Caco-2 (cell line): ENCODE measurements around the gene DOCK2. TPM values are rescaled to one million over a fixed set of nuclear protein-coding genes. Genes with fewer than 3 reads are reported as not detected.

Experiments
- BruUV-seq: library from RNA; stranded (reverse); fragments of 400-500 nt; replicated peaks from 2 replicates; lab custom pipeline; 2021; lab: Mats Ljungman, UMichigan
- CTCF ChIA-PET: fragments of 300-600 bp; sonication (Branson Sonifier 250); formaldehyde crosslinking; loops from one replicate; lab custom pipeline; 2022; ENCODE audit warnings: antibody characterized with exemption; lab: Charles Lee
- POLR2A ChIA-PET: fragments of 300-600 bp; sonication (Branson Sonifier 250); formaldehyde crosslinking; loops from one replicate; lab custom pipeline; 2022; ENCODE audit warnings: antibody characterized with exemption; lab: Charles Lee
- DNase-seq, 2 experiments: peaks; one replicate each; pipeline versions ENCODE4 v3.0.0 to v3.0.0-alpha.2; 2020 to 2022
- H3K27me3 ChIP-seq: replicated peaks from 2 replicates; pipeline ENCODE4 v1.6.0; 2011; ENCODE audit warnings: low read length; ENCODE audit not compliant: control insufficient read depth, insufficient read depth
- H3K36me3 ChIP-seq: 2 replicates; pipeline ENCODE4 v1.5.1; 2011; ENCODE audit warnings: low read length; ENCODE audit not compliant: control insufficient read depth, insufficient read depth
- H3K4me1 ChIP-seq: fragments of 250-450 bp; sonication (Bioruptor Pico); 2 replicates; pipeline ENCODE4 v1.5.1; 2020; ENCODE audit warnings: mild to moderate bottlenecking
- H3K4me3 ChIP-seq: 2 replicates; pipeline ENCODE4 v1.5.1; 2011; ENCODE audit warnings: low read depth, mild to moderate bottlenecking, control low read depth, low read length
- H3K9me3 ChIP-seq: fragments of 250-450 bp; sonication (Bioruptor Pico); 2 replicates; pipeline ENCODE4 v1.5.1; 2020; ENCODE audit warnings: mild to moderate bottlenecking, moderate library complexity
- H3K27ac Mint-ChIP-seq: one replicate; pipeline ENCODE4 v1.8.0; 2022; ENCODE audit warnings: mixed read lengths; ENCODE audit not compliant: unreplicated experiment
- H3K27me3 Mint-ChIP-seq: one replicate; pipeline ENCODE4 v1.8.0; 2022; ENCODE audit warnings: mixed read lengths; ENCODE audit not compliant: insufficient read depth, unreplicated experiment
- H3K36me3 Mint-ChIP-seq: one replicate; pipeline ENCODE4 v1.8.0; 2022; ENCODE audit warnings: mild to moderate bottlenecking, mixed read lengths; ENCODE audit not compliant: insufficient read depth, unreplicated experiment
- H3K4me1 Mint-ChIP-seq: one replicate; pipeline ENCODE4 v1.8.0; 2022; ENCODE audit warnings: low read depth, mixed read lengths; ENCODE audit not compliant: unreplicated experiment
- H3K4me3 Mint-ChIP-seq: one replicate; pipeline ENCODE4 v1.8.0; 2022; ENCODE audit warnings: mild to moderate bottlenecking, moderate library complexity, mixed read lengths; ENCODE audit not compliant: unreplicated experiment
- H3K9me3 Mint-ChIP-seq: one replicate; pipeline ENCODE4 v1.8.0; 2022; ENCODE audit warnings: mixed read lengths; ENCODE audit not compliant: unreplicated experiment
- CTCF ChIP-seq, 2 experiments: fragments of 200-600 bp in 1 of 2; IDR thresholded peaks; 1 replicate in 1 of 2; 2 replicates in 1 of 2; pipeline versions ENCODE4 v1.5.1 to v1.8.0; 2011 to 2022; ENCODE audit warnings: antibody characterized with exemption in 1 of 2, control low read depth in 1 of 2, inconsistent platforms in 1 of 2, low read depth in 1 of 2, low read length in 1 of 2, mild to moderate bottlenecking in 1 of 2, moderate library complexity in 1 of 2; ENCODE audit not compliant: insufficient read depth in 1 of 2, severe bottlenecking in 1 of 2, unreplicated experiment in 1 of 2
- intact Hi-C: fragments of 100-400 bp; cut with micrococcal nuclease; formaldehyde crosslinking; loops from one replicate; pipeline ENCODE4 v1.10.0; 2022; ENCODE audit not compliant: unreplicated experiment
- total RNA-seq: library from RNA; stranded (reverse); gene quantifications from 2 replicates; pipeline ENCODE4 v1.2.3, GENCODE V29; 2022

Gene DOCK2
- total RNA-seq, 1 experiment from 2014 or later = 0.09 TPM

- ChIA-PET CTCF (no interaction called here), POLR2A (no interaction called here)
- peaks cover 10% of the 10 kb centered on the region for H3K4me1 Mint-ChIP-seq
- intact Hi-C loops = no loop called here
- Histone ChIP-seq H3K4me3 (no peak overlapping the region), H3K9me3 (no peaks in the 10 kb centered on the region), H3K4me1 (peaks cover 11% of the 10 kb centered on the region), H3K36me3 (no peaks in the 10 kb centered on the region), H3K27me3 (no peaks in the 10 kb centered on the region)
- H3K36me3 Mint-ChIP-seq = no peaks in the 10 kb centered on the region
- H3K27ac Mint-ChIP-seq = no peak overlapping the region
- H3K27me3 Mint-ChIP-seq = peaks cover 6% of the 10 kb centered on the region
- no TSS peak for BruUV-seq
- H3K4me3 Mint-ChIP-seq = no peak overlapping the region
- no peak for TF ChIP-seq CTCF (IDR thresholded peaks at IDR 0.05; ENCODE audit: insufficient read depth in 1 of 2, low read depth in 1 of 2, low read length in 1 of 2, severe bottlenecking in 1 of 2, unreplicated experiment in 1 of 2)
- no peaks in the 10 kb centered on the region for H3K9me3 Mint-ChIP-seq
- no peak for DNase-seq
These were observed 10.3 kb upstream of the DOCK2 start for GRCh38 chr5:169626779-169627178.

- no TSS peak for BruUV-seq
- H3K4me3 Mint-ChIP-seq = no peak overlapping the region
- ChIA-PET POLR2A (no interaction called here), CTCF (no interaction called here)
- intact Hi-C loops = no loop called here
- no peaks in the 10 kb centered on the region for H3K27me3 ChIP-seq
- peaks cover 7% of the 10 kb centered on the region for H3K27me3 Mint-ChIP-seq
- no peaks in the 10 kb centered on the region for H3K9me3 Mint-ChIP-seq
- H3K4me3 ChIP-seq = no peak overlapping the region
- H3K27ac Mint-ChIP-seq = no peak overlapping the region
- DNase-seq = no peak
- peaks cover 11% of the 10 kb centered on the region for H3K4me1 ChIP-seq
- peaks cover 10% of the 10 kb centered on the region for H3K4me1 Mint-ChIP-seq
- H3K36me3 ChIP-seq = no peaks in the 10 kb centered on the region
- TF ChIP-seq CTCF (IDR thresholded peaks at IDR 0.05; ENCODE audit: insufficient read depth in 1 of 2, low read depth in 1 of 2, low read length in 1 of 2, severe bottlenecking in 1 of 2, unreplicated experiment in 1 of 2) = no peak
- H3K9me3 ChIP-seq = no peaks in the 10 kb centered on the region
- no peaks in the 10 kb centered on the region for H3K36me3 Mint-ChIP-seq
These were observed 9.5 kb upstream of the DOCK2 start for GRCh38 chr5:169627551-169627950.

GRCh38 chr5:169628892-169629291, 8.2 kb upstream of the DOCK2 start:
- POLR2A ChIA-PET = no interaction called here
- no peak overlapping the region for H3K4me3 ChIP-seq
- intact Hi-C loops = no loop called here
- no peak overlapping the region for H3K4me3 Mint-ChIP-seq
- no TSS peak for BruUV-seq
- H3K27me3 Mint-ChIP-seq = peaks cover 7% of the 10 kb centered on the region
- H3K36me3 Mint-ChIP-seq = no peaks in the 10 kb centered on the region
- H3K9me3 ChIP-seq = no peaks in the 10 kb centered on the region
- H3K4me1 Mint-ChIP-seq = peaks cover 10% of the 10 kb centered on the region
- CTCF ChIA-PET = no interaction called here
- no peak for DNase-seq
- no peaks in the 10 kb centered on the region for H3K27me3 ChIP-seq
- peaks cover 3% of the 10 kb centered on the region for H3K9me3 Mint-ChIP-seq
- peaks cover 11% of the 10 kb centered on the region for H3K4me1 ChIP-seq
- TF ChIP-seq CTCF (IDR thresholded peaks at IDR 0.05; ENCODE audit: insufficient read depth in 1 of 2, low read depth in 1 of 2, low read length in 1 of 2, severe bottlenecking in 1 of 2, unreplicated experiment in 1 of 2) = no peak
- H3K27ac Mint-ChIP-seq = no peak overlapping the region
- no peaks in the 10 kb centered on the region for H3K36me3 ChIP-seq
